Activated B cell treated with CpG ODN at 0.5 μM for 24 hours (primary cell): Measurements from ENCODE around the gene FKRP. TPM values are rescaled to one million over a fixed set of nuclear protein-coding genes. Genes with fewer than 3 reads are reported as not detected.

Source experiments
- ATAC-seq: fragments of 200-7000 bp; cut with Tn5 transposase; one replicate; pipeline ENCODE4 v1.10.0; 2021; ENCODE audit warnings: low read depth, mild to moderate bottlenecking, moderate library complexity
- CTCF ChIA-PET: fragments of 350-600 bp; sonication (Branson Sonifier 250); formaldehyde crosslinking; loops from one replicate; lab custom pipeline; 2021; ENCODE audit warnings: antibody characterized with exemption; lab: Charles Lee
- POLR2A ChIA-PET: fragments of 350-600 bp; sonication (Branson Sonifier 250); formaldehyde crosslinking; loops from one replicate; lab custom pipeline; 2021; ENCODE audit warnings: antibody characterized with exemption; lab: Charles Lee
- DNase-seq: peaks from one replicate; pipeline ENCODE4 v3.0.0; 2022
- H3K27ac Mint-ChIP-seq: one replicate; pipeline ENCODE4 v1.8.0; 2020; ENCODE audit warnings: mixed read lengths
- H3K27me3 Mint-ChIP-seq: one replicate; pipeline ENCODE4 v1.8.0; 2021; ENCODE audit warnings: mixed read lengths
- H3K36me3 Mint-ChIP-seq: one replicate; pipeline ENCODE4 v1.8.0; 2021; ENCODE audit warnings: low read depth, mixed read lengths
- H3K4me1 Mint-ChIP-seq: one replicate; pipeline ENCODE4 v1.8.0; 2021; ENCODE audit warnings: mixed read lengths
- H3K4me3 Mint-ChIP-seq: one replicate; pipeline ENCODE4 v1.8.0; 2020; ENCODE audit warnings: mild to moderate bottlenecking, mixed read lengths
- H3K9me3 Mint-ChIP-seq: one replicate; pipeline ENCODE4 v1.8.0; 2020; ENCODE audit warnings: mixed read lengths
- intact Hi-C: fragments of 100-400 bp; cut with micrococcal nuclease; formaldehyde crosslinking; loops from one replicate; pipeline ENCODE4 v1.15.1; 2024
- total RNA-seq: library from RNA; stranded (reverse); gene quantifications from 2 replicates; pipeline ENCODE4 v1.2.3, GENCODE V29; 2022
- TF ChIP-seq, protein P1 (sequence below): fragments of 200-600 bp; IDR thresholded peaks from one replicate; pipeline ENCODE4 v1.8.0; 2022; ENCODE audit warnings: antibody characterized with exemption, mild to moderate bottlenecking

The FKRP gene
- total RNA-seq, 1 donor from 2014 or later = 35.8 TPM

DNA sequence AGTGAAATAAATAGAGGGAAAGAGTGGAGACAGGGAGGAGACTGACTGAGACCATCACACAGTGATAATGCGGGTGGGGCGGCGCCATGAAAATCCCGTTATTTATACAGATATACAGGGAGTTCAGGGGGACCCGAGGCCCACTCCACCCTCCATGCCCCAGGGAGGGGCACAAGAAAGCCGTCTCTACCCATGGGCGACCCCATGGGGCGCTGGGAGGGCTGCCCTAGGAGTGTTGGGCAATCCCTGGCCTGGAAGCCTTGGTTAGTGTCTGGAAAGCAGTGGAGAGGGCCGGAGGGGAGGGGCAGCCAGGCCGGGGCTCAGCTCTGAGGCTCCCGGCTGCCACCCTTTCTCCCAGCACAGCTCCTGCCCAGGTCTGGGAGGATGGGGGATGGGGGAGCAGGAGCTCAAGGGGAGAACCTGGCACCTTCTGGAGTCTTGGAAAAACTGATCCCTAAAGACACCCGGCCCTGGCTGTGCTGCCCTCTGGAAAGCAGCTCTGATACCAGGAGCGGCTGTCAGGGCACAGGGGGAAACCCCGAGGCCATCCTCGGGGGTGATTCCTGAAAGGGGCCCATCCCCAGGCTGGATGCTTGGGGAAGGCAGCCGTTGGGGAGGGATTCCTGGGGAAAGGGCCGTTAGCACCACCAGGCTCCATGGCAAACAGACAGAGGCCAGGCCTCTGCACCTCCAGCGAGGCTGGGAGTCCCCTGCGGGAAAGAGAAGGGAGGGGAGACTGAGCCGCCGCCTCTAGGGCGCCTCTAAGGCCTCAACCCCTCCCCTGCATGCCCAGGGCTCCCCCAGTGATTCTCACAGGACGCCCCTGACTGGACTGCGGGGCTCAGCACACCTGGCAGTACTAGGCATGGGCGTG, 26.0 kb upstream of the FKRP start:
- CTCF ChIA-PET = interaction anchor here (1.0 to 3.0 kb wide), 2 partner anchors 9 to 15 kb away, joined by 4 to 14 read pairs; no protein-coding TSS in a partner anchor
- DNase-seq (no peak), ATAC-seq (no peak)
- intact Hi-C loops = loop anchor here (1.0 to 2.0 kb wide), 4 partner anchors 8 to 120 kb away; partner anchors contain the start of genes FKRP and STRN4
- peaks cover 73% of the 10 kb centered on the region for H3K4me1 Mint-ChIP-seq
- TF ChIP-seq, protein P1, sequence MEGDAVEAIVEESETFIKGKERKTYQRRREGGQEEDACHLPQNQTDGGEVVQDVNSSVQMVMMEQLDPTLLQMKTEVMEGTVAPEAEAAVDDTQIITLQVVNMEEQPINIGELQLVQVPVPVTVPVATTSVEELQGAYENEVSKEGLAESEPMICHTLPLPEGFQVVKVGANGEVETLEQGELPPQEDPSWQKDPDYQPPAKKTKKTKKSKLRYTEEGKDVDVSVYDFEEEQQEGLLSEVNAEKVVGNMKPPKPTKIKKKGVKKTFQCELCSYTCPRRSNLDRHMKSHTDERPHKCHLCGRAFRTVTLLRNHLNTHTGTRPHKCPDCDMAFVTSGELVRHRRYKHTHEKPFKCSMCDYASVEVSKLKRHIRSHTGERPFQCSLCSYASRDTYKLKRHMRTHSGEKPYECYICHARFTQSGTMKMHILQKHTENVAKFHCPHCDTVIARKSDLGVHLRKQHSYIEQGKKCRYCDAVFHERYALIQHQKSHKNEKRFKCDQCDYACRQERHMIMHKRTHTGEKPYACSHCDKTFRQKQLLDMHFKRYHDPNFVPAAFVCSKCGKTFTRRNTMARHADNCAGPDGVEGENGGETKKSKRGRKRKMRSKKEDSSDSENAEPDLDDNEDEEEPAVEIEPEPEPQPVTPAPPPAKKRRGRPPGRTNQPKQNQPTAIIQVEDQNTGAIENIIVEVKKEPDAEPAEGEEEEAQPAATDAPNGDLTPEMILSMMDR = no peak
- H3K4me3 Mint-ChIP-seq = peak overlapping the region; percentile 69
- no peaks in the 10 kb centered on the region for H3K27me3 Mint-ChIP-seq
- H3K36me3 Mint-ChIP-seq = peaks cover 43% of the 10 kb centered on the region
- no peaks in the 10 kb centered on the region for H3K9me3 Mint-ChIP-seq
- peak overlapping the region; percentile 97 for H3K27ac Mint-ChIP-seq
- POLR2A ChIA-PET = interaction anchor here (0.5 to 2.3 kb wide), 14 partner anchors 9 to 1949 kb away, joined by 3 to 15 read pairs (median 4); partner anchors contain the start of genes CALM3 and DACT3

DNA sequence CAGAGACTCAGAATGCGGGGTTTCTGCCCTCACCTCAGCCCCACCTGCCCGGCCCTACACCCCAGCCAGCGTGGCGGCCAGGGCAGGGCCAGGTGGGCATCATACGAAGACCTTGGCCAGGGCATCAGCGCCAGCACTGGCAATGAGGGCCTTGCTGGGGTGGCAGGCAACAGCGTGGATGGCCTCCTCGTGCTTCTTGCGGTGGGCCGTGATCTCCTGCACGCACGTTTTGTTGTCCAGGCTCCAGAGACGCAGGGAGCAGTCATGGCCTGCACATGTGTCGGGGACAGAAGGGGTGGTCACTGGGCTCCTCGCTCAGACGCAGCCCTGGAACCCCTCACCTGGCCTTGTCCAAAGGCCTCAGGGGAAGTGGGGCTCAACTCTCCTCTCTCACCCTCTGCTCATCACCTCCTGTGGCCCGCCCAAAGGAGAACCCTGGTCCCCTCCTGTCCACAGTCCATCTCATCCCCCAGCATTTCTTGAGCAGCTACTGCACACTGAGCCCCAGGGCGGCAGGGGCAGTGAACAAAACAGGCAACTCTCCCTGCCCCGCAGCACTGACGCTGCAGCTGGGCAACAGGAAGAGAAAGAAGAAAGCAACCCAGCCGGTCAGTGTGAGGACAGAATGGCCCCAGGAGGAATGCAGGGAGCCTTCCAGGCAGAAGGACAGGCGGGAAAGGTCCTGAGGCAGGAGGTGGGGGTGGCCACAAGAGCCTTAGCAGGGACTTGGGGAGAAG, 25.2 kb upstream of the FKRP start:
- H3K4me1 Mint-ChIP-seq = peaks cover 65% of the 10 kb centered on the region
- no peaks in the 10 kb centered on the region for H3K9me3 Mint-ChIP-seq
- peak overlapping the region; percentile 31 for H3K27ac Mint-ChIP-seq
- ChIA-PET POLR2A (interaction anchor here (0.5 to 1.7 kb wide), 6 partner anchors 7 to 1950 kb away, joined by 3 to 12 read pairs (median 4); no protein-coding TSS in a partner anchor), CTCF (interaction anchor here (1.0 to 3.0 kb wide), 2 partner anchors 8 to 16 kb away, joined by 4 to 14 read pairs; no protein-coding TSS in a partner anchor)
- intact Hi-C loops = no loop called here
- H3K36me3 Mint-ChIP-seq = peaks cover 48% of the 10 kb centered on the region
- ATAC-seq (no peak), DNase-seq (no peak)
- peak overlapping the region; percentile 3 for H3K4me3 Mint-ChIP-seq
- H3K27me3 Mint-ChIP-seq = no peaks in the 10 kb centered on the region
- TF ChIP-seq, protein P1 = no peak

DNA sequence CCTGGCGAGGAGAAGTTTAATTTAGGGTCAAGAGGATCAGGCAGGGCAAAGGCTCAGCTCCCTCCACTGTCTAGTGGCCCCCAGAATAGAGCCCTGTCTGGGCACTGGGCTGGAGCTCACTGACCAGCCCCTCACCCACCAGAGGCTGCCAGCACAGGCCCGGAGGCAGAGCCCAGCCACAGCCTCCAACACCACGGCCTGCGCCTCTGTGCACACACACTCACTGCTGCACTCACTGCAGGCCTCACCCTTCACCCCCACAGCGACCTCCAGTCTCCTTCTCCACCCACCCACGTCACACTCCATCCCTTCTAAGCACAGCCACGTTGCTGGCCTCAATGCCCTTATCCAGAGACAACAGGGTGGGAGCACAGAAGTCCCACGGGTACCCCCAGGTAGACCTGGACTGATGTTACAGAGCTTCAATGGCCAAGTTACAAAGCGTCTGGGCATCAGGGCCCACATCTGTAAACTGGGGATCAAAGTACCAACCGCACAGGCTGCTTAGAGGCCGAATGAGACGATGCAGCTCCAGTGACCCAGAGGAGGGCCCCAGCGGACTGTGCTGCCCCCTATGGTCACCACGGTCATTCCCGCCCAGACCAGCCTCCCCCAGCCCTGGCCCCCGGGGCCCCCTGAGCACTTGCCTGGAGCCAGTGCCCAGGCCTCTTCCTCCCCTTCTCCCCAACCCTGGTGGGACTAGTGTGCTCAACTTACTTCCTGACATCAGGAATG, 24.4 kb upstream of the FKRP start:
- Mint-ChIP-seq H3K9me3 (no peaks in the 10 kb centered on the region), H3K27me3 (no peaks in the 10 kb centered on the region), H3K4me1 (peaks cover 65% of the 10 kb centered on the region), H3K36me3 (peaks cover 54% of the 10 kb centered on the region), H3K27ac (peak overlapping the region; percentile 53), H3K4me3 (no peak overlapping the region)
- POLR2A ChIA-PET = interaction anchor here (1.0 to 1.4 kb wide), 2 partner anchors 8 to 390 kb away, joined by 3 to 5 read pairs; no protein-coding TSS in a partner anchor
- DNase-seq = no peak
- ATAC-seq = no peak
- CTCF ChIA-PET = interaction anchor here (3.0 kb wide), 1 partner anchor 17 kb away, joined by 14 read pairs; no protein-coding TSS in a partner anchor
- intact Hi-C loops = no loop called here
- TF ChIP-seq, protein P1 = no peak

DNA sequence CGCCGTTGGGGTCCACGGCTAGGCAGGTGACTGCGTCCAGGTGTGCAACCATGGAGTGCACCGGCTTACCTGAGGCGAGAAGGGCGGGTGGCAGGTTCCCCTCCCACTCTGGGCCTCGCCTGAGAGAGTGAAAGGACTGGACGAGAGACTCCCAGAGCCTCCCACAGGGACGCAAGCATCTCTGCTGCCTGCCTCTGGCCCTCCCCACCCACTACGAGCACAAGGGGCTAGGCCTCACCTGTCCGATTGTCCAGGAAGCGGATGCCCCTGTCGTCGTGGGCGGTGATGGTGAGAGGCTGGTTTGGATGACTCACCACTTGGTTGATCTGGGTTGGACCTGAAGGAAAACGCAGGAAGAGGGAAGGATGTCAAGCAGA, 23.9 kb upstream of the FKRP start:
- Mint-ChIP-seq H3K36me3 (peaks cover 54% of the 10 kb centered on the region), H3K9me3 (no peaks in the 10 kb centered on the region), H3K27ac (peak overlapping the region; percentile 47), H3K4me3 (peak overlapping the region; percentile 61), H3K27me3 (no peaks in the 10 kb centered on the region), H3K4me1 (peaks cover 65% of the 10 kb centered on the region)
- ChIA-PET POLR2A (interaction anchor here (1.0 to 2.5 kb wide), 4 partner anchors 9 to 390 kb away, joined by 3 to 50 read pairs (median 6); partner anchors contain the start of gene CALM3), CTCF (interaction anchor here (1.4 kb wide), 1 partner anchor 17 kb away, joined by 5 read pairs; no protein-coding TSS in a partner anchor)
- DNase-seq (no peak), ATAC-seq (no peak)
- TF ChIP-seq, protein P1 = no peak
- intact Hi-C loops = no loop called here
